ENCODE results near the gene C1orf167.

The C1orf167 gene

GRCh38 chr1:11749996-11750395 is 12.0 kb upstream of the C1orf167 start:
- Histone ChIP-seq H3K36me3 (ENCODE audit: insufficient read depth, low read length) (no peaks in the 10 kb centered on the region), H3K9ac (ENCODE audit: low read length) (no peak overlapping the region), H3K4me3 (ENCODE audit: low read depth, low read length, poor library complexity, severe bottlenecking) (no peak overlapping the region), H3K4me1 (ENCODE audit: insufficient read depth, low read length, severe bottlenecking) (no peaks in the 10 kb centered on the region), H3F3A (ENCODE audit: insufficient read depth, low read length) (no peaks in the 10 kb centered on the region), H3K4me2 (ENCODE audit: low read length) (no peak overlapping the region), H3K27me3 (ENCODE audit: insufficient read depth, low read length) (peaks cover 3% of the 10 kb centered on the region; the same call in 1 of the 2 replicates), H3K79me2 (ENCODE audit: insufficient read depth, low read length) (no peaks in the 10 kb centered on the region), H2AFZ (ENCODE audit: low read length) (no peak overlapping the region), H3K9me2 (ENCODE audit: low read depth, low read length) (no peaks in the 10 kb centered on the region), H3K9me3 (ENCODE audit: low read length) (no peaks in the 10 kb centered on the region), H4K20me1 (ENCODE audit: insufficient read depth, low read length) (no peaks in the 10 kb centered on the region), H3K27ac (ENCODE audit: low read depth, low read length, poor library complexity, severe bottlenecking) (no peak overlapping the region)
- TF ChIP-seq EZH2 (IDR thresholded peaks at IDR 0.05; ENCODE audit: borderline replicate concordance, low read length): no peak
- TF ChIP-seq, protein P1, sequence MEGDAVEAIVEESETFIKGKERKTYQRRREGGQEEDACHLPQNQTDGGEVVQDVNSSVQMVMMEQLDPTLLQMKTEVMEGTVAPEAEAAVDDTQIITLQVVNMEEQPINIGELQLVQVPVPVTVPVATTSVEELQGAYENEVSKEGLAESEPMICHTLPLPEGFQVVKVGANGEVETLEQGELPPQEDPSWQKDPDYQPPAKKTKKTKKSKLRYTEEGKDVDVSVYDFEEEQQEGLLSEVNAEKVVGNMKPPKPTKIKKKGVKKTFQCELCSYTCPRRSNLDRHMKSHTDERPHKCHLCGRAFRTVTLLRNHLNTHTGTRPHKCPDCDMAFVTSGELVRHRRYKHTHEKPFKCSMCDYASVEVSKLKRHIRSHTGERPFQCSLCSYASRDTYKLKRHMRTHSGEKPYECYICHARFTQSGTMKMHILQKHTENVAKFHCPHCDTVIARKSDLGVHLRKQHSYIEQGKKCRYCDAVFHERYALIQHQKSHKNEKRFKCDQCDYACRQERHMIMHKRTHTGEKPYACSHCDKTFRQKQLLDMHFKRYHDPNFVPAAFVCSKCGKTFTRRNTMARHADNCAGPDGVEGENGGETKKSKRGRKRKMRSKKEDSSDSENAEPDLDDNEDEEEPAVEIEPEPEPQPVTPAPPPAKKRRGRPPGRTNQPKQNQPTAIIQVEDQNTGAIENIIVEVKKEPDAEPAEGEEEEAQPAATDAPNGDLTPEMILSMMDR (IDR thresholded peaks at IDR 0.05; ENCODE audit: low read length): no peak

GRCh38 chr1:11751087-11751486 is 10.9 kb upstream of the C1orf167 start:
- H3K9me2 ChIP-seq (ENCODE audit: low read depth, low read length): no peaks in the 10 kb centered on the region
- H3K4me1 ChIP-seq (ENCODE audit: insufficient read depth, low read length, severe bottlenecking): no peaks in the 10 kb centered on the region
- H3K27me3 ChIP-seq (ENCODE audit: insufficient read depth, low read length): peaks cover 3% of the 10 kb centered on the region; the same call in 1 of the 2 replicates
- no peak overlapping the region for H3K4me2 ChIP-seq (ENCODE audit: low read length)
- no peaks in the 10 kb centered on the region for H3F3A ChIP-seq (ENCODE audit: insufficient read depth, low read length)
- no peaks in the 10 kb centered on the region for H3K9me3 ChIP-seq (ENCODE audit: low read length)
- H3K9ac ChIP-seq (ENCODE audit: low read length): no peak overlapping the region
- TF ChIP-seq, protein P1 (IDR thresholded peaks at IDR 0.05; ENCODE audit: low read length): no peak
- TF ChIP-seq EZH2 (IDR thresholded peaks at IDR 0.05; ENCODE audit: borderline replicate concordance, low read length): no peak
- H3K79me2 ChIP-seq (ENCODE audit: insufficient read depth, low read length): no peaks in the 10 kb centered on the region
- no peaks in the 10 kb centered on the region for H3K36me3 ChIP-seq (ENCODE audit: insufficient read depth, low read length)
- no peaks in the 10 kb centered on the region for H4K20me1 ChIP-seq (ENCODE audit: insufficient read depth, low read length)
- no peak overlapping the region for H2AFZ ChIP-seq (ENCODE audit: low read length)
- H3K4me3 ChIP-seq (ENCODE audit: low read depth, low read length, poor library complexity, severe bottlenecking): no peak overlapping the region
- no peak overlapping the region for H3K27ac ChIP-seq (ENCODE audit: low read depth, low read length, poor library complexity, severe bottlenecking)

DNA sequence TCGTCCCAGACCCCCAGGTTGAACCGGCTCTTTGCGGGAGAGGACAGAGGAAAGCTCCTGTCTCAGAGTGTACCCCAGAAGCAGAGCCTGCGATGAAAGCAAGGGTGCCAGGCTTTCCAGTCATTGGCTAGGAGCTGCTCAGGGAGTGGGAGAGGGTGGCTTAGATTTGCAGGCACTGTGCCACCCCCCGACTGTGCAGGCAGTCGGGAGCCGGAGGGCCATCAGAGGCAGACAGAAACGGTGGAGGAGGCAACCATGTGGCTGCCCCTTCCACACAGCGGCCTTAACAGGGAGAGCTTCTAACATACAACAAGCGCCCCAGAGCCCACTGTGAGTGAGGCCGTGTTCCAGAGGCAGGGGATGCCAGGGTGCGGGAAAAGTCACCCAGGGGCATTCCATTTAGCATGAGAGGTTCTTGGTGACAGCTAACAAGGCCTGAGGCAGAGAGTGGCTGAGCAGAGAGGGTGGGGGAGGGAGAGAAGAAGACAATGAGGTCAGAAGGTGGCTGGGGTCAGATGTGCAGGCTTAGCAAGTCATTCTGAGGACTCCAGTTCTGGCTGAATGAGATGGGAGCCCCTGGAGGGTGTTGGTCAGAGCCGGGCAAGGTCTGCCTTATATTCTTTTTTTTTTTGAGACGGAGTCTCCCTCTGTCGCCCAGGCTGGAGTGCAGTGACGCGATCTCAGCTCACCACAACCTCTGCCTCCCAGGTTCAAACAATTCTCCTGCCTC is 9.5 kb upstream of the C1orf167 start:
- no peak overlapping the region for H3K9ac ChIP-seq (ENCODE audit: low read length)
- H3K9me2 ChIP-seq (ENCODE audit: low read depth, low read length): no peaks in the 10 kb centered on the region
- peaks cover 3% of the 10 kb centered on the region; the same call in 1 of the 2 replicates for H3K27me3 ChIP-seq (ENCODE audit: insufficient read depth, low read length)
- H3F3A ChIP-seq (ENCODE audit: insufficient read depth, low read length): no peaks in the 10 kb centered on the region
- no peaks in the 10 kb centered on the region for H3K79me2 ChIP-seq (ENCODE audit: insufficient read depth, low read length)
- H3K9me3 ChIP-seq (ENCODE audit: low read length): peaks cover 4% of the 10 kb centered on the region; the same call in 1 of the 2 replicates
- H3K4me1 ChIP-seq (ENCODE audit: insufficient read depth, low read length, severe bottlenecking): no peaks in the 10 kb centered on the region
- no peaks in the 10 kb centered on the region for H4K20me1 ChIP-seq (ENCODE audit: insufficient read depth, low read length)
- H2AFZ ChIP-seq (ENCODE audit: low read length): no peak overlapping the region
- no peak overlapping the region for H3K4me2 ChIP-seq (ENCODE audit: low read length)
- H3K36me3 ChIP-seq (ENCODE audit: insufficient read depth, low read length): no peaks in the 10 kb centered on the region; the same call in 1 of the 2 replicates
- H3K4me3 ChIP-seq (ENCODE audit: low read depth, low read length, poor library complexity, severe bottlenecking): no peak overlapping the region
- TF ChIP-seq EZH2 (IDR thresholded peaks at IDR 0.05; ENCODE audit: borderline replicate concordance, low read length): no peak
- H3K27ac ChIP-seq (ENCODE audit: low read depth, low read length, poor library complexity, severe bottlenecking): no peak overlapping the region
